ENCODE data around the gene ZNF652.

DNA sequence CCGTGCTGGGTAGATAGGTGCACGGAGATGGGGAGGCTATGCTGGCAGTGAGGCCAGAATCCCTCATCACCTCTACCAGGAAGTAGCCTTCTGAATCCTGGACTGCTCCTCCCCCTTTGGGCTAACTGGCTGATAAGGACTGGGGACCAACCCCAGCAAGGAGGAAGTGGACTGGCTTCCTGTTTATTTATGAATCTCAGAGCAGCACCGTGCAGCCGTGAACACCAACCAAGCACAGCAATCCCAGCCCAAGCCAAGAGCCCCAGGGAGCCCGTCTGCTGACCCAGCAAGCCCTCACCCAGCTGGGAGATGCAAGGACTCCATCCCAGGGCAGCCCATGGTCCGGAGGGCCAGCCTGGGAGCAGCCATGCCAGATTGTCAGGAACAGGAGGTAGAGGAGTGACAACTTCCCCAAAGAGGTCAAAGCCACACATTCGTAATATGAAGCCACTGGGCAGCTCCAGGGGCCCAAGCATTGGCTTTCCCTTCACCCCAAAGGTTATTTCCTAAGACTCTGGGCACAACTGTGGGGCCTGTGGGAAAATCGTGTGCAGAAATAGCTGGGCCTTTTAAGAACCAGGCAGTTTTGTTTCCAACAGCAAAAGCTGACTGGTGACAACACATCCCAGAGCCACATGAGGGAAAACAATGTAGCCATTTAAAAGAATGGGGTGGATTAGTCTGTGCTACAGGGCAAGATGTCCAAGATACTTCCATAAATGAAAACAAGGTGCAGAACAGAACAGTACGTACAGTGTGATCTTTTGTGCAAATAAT lies 28.7 kb upstream of the ZNF652 start:
- TF ChIP-seq EZH2 (IDR thresholded peaks at IDR 0.05; ENCODE audit: low read length, missing control alignments): no peak
- TF ChIP-seq, protein P1, sequence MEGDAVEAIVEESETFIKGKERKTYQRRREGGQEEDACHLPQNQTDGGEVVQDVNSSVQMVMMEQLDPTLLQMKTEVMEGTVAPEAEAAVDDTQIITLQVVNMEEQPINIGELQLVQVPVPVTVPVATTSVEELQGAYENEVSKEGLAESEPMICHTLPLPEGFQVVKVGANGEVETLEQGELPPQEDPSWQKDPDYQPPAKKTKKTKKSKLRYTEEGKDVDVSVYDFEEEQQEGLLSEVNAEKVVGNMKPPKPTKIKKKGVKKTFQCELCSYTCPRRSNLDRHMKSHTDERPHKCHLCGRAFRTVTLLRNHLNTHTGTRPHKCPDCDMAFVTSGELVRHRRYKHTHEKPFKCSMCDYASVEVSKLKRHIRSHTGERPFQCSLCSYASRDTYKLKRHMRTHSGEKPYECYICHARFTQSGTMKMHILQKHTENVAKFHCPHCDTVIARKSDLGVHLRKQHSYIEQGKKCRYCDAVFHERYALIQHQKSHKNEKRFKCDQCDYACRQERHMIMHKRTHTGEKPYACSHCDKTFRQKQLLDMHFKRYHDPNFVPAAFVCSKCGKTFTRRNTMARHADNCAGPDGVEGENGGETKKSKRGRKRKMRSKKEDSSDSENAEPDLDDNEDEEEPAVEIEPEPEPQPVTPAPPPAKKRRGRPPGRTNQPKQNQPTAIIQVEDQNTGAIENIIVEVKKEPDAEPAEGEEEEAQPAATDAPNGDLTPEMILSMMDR (conservative IDR thresholded peaks at IDR 0.05 in 1 of 2, IDR thresholded peaks at IDR 0.05 in 1 of 2; ENCODE audit: low read depth in 1 of 2, low read length in 2 of 2): no peak
